ENCODE measurements around the gene LTA4H.

DNA sequence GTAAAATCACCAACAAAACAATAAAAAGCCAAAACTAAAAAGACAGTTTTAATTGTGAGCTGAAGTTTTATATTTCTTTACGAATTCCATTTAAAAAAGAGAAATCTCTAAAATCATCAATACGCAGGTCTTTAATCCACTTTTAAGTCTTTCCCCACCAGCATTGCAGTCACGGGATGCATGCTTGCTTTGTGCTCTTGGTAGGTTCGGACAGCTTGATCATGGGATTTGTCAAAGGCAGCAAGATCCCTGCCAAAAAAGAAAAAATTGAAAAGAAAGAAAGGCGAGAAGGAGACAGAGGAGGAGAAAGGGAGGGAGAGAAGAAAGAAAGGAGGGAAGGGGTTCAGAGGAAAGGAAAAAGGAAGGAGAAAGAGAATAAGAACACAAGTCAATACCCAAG is 34.5 kb downstream of the LTA4H start:
- TF ChIP-seq YY1 (IDR thresholded peaks at IDR 0.05; ENCODE audit: insufficient read depth, insufficient read length) (no peak), ZNF274 (IDR thresholded peaks at IDR 0.05; ENCODE audit: low read depth, low read length) (no peak), SUZ12 (IDR thresholded peaks at IDR 0.05; ENCODE audit: extremely low read depth, insufficient read depth, insufficient read length) (no peak)

All from NT2/D1 (cell line).